GM12892 (cell line): ENCODE data around the gene CHST8.

Experiments
- DNase-seq: peaks from one replicate; pipeline ENCODE4 v3.0.0; 2011; ENCODE audit not compliant: insufficient read length
- FAIRE-seq: peaks from 2 replicates; lab custom pipeline; 2011; peaks lifted over from hg19 to GRCh38; lab: Jason Lieb, UNC
- POLR2A ChIP-seq: IDR thresholded peaks from 2 replicates; pipeline ENCODE4 v1.6.1; 2011; ENCODE audit warnings: low read depth, low read length, control low read depth
- POLR2AphosphoS5 ChIP-seq: IDR thresholded peaks from 2 replicates; pipeline ENCODE4 v1.6.1; 2011; ENCODE audit warnings: low read depth, low read length, control low read depth
- TAF1 ChIP-seq: IDR thresholded peaks from 2 replicates; pipeline ENCODE4 v1.6.1; 2011; ENCODE audit warnings: low read depth, mild to moderate bottlenecking, control low read depth, low read length, borderline replicate concordance

CHST8 gene

DNA sequence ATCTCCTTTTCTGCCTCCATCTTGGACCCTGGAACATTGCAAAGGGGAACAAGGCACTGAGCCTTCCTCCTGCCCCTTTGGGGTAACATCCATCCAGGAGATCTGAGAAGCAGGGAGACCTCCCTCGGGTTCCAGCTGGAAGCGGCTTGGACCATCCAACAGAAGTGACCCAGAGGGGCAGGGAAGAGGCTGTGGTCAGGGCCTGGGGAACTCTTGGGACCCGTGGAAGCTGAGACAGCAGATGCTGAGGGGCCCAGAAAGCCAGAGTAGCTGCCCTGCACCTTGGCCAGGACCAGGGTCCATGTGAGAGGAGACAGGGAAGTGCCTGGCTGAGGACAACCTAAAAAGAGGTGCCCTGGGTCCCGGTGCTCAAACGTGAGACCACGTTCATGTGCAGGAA lies 153.0 kb downstream of the CHST8 start:
- FAIRE-seq (no peak), DNase-seq (no peak)
- TF ChIP-seq POLR2AphosphoS5 (no peak), POLR2A (no peak), TAF1 (no peak)

DNA sequence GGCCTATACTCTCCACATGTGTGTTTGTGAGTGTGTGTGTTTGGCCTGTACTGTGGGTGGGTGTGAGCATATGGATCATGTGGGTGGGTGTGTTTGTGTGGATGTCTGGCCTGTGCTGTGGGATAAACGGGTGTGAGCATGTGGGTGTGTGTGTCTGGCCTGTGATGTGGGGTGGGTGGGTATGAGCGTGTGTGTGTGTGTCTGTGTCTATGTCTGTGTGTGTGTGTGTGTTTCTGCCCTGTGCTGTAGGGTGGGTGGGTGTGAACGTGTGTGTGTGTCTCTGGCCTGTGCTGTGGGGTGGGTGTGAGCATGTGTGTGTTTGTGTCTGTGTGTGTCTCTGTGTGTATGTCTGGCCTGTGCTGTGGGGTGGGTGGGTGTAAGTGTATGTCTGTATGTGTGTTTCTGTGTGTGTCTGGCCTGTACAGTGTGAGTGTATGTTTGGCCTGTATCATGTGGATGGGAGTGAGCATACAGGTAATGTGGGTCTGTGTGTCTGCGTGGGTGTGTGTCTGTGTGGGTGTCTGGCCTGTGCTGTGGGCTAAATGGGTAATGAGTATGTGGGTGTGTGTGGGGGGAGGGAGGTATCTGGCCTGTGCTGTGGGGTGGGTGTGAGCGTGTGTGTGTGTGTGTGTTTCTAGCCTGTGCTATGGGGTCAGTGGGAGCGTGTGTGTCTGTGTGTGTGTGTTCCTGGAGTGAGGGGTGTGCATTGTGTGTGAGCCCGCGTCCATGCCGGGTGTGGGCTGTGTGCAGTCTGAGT lies 154.2 kb downstream of the CHST8 start:
- TF ChIP-seq POLR2A (no peak), TAF1 (no peak), POLR2AphosphoS5 (no peak)
- FAIRE-seq: no peak
- no peak for DNase-seq

DNA sequence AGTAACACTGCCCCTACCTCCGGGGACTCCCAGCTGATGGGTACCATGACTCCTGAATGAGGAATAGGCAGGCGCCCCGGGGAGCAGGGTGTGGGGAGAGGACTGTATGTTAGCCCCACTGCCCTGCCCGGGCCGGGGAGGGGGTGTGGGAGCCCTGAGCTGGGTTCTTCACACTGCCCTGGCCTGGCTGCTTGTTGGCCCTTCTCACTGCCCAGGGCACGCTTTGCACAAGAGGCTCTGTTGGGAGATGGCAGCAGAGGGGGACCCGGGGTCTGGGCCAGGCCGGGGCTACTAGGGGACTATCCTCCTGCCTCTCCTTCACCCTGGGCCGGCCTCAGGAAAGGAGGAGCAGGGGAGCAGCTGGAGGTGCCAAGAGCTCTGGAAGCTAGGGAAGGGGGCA lies 155.6 kb downstream of the CHST8 start:
- DNase-seq (no peak), FAIRE-seq (no peak)
- TF ChIP-seq POLR2A: no peak
- TF ChIP-seq POLR2AphosphoS5: no peak
- TF ChIP-seq TAF1: no peak

DNA sequence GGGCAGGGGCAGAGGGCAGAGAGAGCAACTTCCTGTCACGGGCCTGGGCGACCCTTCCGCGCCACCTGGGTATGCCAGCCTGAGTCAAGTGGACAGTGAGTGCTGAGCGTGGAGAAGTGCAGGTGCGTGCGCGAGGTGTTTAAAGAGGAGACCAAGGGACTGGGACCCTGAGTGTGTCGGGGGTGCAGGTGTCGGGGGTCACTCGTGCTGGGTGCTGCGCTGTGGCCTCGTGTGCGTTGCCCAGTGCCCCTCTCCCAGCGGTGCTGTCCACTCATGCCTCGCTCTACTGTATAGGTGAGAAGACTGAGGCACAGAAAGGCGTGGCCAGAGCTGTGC lies 156.0 kb downstream of the CHST8 start:
- no peak for DNase-seq
- FAIRE-seq: no peak
- TF ChIP-seq POLR2AphosphoS5: no peak
- TF ChIP-seq TAF1: no peak
- TF ChIP-seq POLR2A: no peak

DNA sequence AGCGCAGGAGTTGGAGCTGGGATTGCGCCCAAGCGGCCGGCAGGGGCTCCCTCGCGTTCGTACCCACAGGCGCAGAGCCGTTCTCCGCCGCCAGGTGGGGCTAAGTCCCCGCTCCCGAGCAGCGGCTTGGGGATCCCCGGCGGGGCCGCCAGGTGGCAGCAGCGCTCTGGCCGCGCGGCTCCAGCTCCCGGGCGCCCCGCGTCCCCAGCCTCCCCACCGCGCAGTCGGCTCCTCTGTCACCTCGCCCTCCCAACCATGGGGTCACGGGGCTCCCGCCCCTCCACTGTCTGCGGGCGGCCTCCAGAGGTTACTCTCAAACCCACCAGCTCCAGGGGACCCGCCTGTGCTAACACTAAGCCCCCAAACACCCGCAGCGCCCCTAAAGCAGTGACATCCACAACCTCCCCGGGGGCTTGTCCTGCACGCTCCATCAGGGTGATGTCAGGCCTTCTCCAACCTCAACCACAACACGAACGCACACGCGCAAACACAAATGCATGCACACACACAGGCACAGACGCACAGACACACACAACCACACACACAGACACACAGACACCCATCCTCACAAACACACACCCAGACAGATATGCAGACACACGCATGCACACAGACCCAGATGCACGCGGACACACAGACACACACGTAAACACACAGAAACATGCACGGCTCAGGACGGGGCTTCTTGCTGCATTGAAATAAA lies 156.5 kb downstream of the CHST8 start:
- peak; percentile 68 for FAIRE-seq
- TF ChIP-seq POLR2A: no peak
- no peak for TF ChIP-seq TAF1
- no peak for TF ChIP-seq POLR2AphosphoS5

DNA sequence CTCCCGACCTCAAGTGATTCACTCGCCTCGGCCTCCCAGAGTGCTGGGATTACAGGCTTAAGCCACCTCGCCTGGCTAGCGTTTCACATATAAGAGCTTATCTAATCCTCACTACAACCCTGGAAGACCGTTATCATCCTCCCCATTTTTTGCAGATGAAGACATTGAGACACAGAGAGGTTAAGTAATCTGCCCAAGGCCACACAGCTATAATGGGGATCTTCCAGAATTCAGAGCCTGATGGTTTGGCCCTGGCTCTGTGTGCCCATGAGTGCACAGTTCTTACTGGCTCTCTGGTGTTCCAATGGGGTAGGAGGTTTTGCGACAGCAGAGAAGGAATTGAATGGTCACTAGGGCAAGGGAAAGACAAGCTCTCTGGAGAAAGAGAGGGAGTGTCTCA lies 158.1 kb downstream of the CHST8 start:
- no peak for DNase-seq
- TF ChIP-seq POLR2AphosphoS5 (no peak), POLR2A (no peak), TAF1 (no peak)
- no peak for FAIRE-seq

More for the DNA sequence above, 156.5 kb downstream of the CHST8 start:
- DNase-seq: peak; percentile 99

DNA sequence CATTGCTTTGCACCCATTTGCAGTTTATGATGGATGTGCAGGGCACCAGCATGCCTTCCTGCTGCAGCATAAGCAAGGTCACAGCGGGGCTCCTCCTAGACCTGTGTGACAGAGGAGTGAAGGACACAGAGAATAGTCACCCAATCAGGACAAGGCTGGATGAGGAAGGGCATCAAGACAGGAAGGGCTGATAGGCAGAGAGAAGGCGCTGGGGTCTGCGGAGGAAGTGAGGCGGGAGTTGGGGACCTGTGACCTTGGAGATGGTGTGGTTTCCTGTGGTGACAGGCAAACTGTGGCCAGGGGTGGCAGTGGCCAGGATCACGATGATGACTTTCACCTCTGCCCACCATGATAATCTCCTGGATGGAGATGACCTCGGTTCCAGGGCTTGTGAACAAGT lies 158.5 kb downstream of the CHST8 start:
- FAIRE-seq: no peak
- DNase-seq: no peak
- no peak for TF ChIP-seq POLR2AphosphoS5
- no peak for TF ChIP-seq POLR2A
- no peak for TF ChIP-seq TAF1

DNA sequence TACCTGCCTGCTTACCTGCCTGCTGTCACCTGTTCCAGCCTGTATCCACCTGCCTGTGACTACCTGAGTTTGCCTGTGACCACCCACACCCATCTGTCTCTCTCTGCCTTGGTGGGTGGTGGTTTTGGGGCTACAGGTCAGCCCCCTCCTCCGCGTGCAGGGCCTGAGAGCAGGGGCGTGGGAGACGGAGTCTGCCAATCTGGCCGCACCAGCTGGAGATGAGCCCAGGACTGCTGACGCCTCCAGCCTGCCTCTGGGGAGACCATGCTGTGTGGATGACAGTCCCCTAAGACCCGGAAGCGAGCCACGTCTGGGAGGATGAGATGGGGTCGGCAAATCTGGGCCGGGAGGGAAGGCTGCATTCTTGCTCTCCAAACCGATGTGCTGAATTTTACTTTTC lies 159.0 kb downstream of the CHST8 start:
- DNase-seq: no peak
- TF ChIP-seq POLR2AphosphoS5 (no peak), TAF1 (no peak), POLR2A (no peak)
- no peak for FAIRE-seq

DNA sequence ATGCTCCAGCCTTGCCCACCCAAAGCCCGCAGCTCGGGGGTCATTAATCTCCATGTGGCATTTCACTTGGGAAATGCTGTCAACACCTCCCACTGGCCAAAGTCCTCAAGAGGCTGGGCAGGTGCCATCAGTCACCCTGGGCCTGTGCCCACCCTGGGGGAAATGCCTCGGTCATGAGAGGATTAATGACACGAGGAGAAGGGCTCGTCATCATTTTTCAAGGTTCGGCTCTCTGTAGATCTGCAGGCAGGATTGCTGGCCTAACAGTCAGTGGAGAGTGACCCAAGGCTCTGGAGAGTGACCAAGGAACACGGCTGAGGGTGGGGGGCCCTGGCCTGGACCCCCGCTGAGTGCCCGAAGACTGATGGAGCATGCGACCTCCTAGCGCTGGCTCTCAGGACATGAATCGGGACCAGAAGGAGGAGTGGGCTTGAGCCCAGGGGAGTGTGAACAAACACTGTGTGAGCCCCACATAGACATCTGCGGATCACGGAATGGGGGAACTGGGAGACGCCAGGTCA lies 159.7 kb downstream of the CHST8 start:
- FAIRE-seq (no peak), DNase-seq (no peak)
- TF ChIP-seq TAF1: no peak
- TF ChIP-seq POLR2A: no peak
- no peak for TF ChIP-seq POLR2AphosphoS5

DNA sequence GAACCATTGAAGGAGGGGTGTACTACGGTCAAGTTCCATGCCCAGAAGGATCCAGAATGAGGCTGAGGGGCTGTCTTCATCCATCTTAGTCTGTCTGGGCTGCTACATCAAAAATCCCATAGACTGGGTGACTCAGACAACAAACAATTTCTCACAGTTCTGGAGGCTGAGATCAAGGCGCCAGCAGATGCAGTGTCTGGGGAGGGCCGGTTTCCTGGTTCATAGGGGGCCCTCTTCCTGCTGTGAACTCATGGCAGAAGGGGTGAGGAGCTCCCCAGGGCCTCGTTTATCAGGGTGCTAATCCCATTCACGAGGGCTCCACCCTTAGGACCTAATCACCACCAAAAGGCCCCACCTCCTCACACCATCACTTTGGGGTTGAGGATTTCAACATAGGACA lies 160.2 kb downstream of the CHST8 start:
- DNase-seq: no peak
- FAIRE-seq: no peak
- TF ChIP-seq POLR2A: no peak
- no peak for TF ChIP-seq TAF1
- no peak for TF ChIP-seq POLR2AphosphoS5

DNA sequence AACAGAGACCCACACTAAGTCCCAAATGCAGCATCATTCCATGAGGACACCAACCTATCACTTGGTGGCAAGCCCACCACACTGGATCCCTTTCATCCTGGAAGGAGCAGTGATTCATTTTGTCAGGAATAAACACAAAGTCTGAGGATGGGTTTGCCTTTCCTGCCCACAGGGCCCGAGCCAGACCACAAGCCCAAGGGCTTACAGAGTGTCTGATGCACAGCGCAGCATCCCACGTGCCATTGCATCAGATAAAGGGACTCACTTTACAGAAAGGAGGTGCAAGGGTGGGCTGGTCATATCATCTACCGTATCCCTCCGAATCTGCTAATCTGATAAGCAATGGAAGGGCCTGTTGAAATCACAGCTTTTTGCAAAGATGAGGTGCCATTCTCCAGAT lies 162.7 kb downstream of the CHST8 start:
- no peak for TF ChIP-seq POLR2A
- TF ChIP-seq TAF1: no peak
- no peak for TF ChIP-seq POLR2AphosphoS5
- FAIRE-seq: no peak

More for the DNA sequence above, 162.7 kb downstream of the CHST8 start:
- DNase-seq: no peak
